PC-9 (cell line): ENCODE results near the gene ABHD16B. TPM values are rescaled to one million over a fixed set of nuclear protein-coding genes. Genes with fewer than 3 reads are reported as not detected.

Experiments
- BruUV-seq: library from RNA; stranded (reverse); fragments of 400-500 nt; replicated peaks from 2 replicates; lab custom pipeline; 2021; lab: Mats Ljungman, UMichigan
- CTCF ChIA-PET: fragments of 300-600 bp; sonication (Branson Sonifier 250); formaldehyde crosslinking; loops from one replicate; lab custom pipeline; 2022; ENCODE audit warnings: antibody characterized with exemption; lab: Charles Lee
- POLR2A ChIA-PET: fragments of 300-600 bp; sonication (Branson Sonifier 250); formaldehyde crosslinking; loops from one replicate; lab custom pipeline; 2022; ENCODE audit warnings: antibody characterized with exemption; ENCODE audit not compliant: unreplicated experiment; lab: Charles Lee
- DNase-seq, 2 experiments: peaks; one replicate each; pipeline versions ENCODE4 v3.0.0 to v3.0.0-alpha.2; 2015 to 2022; ENCODE audit warnings: mixed read lengths in 1 of 2
- H2AFZ ChIP-seq: fragments of 200-600 bp; sonication (generic); 2 replicates; pipeline ENCODE4 v1.8.1; 2017; ENCODE audit warnings: antibody characterized with exemption
- H3F3A ChIP-seq: fragments of 200-600 bp; sonication (generic); 2 replicates; pipeline ENCODE4 v1.8.1; 2017; ENCODE audit warnings: antibody characterized with exemption, mild to moderate bottlenecking, low read depth; ENCODE audit not compliant: insufficient read depth
- H3K27ac ChIP-seq: fragments of 200-600 bp; sonication (generic); 2 replicates; pipeline ENCODE4 v1.6.1; 2016; ENCODE audit warnings: mixed run types
- H3K27me3 ChIP-seq: fragments of 200-600 bp; sonication (generic); 2 replicates; pipeline ENCODE4 v1.6.1; 2016; ENCODE audit warnings: low read depth, mixed run types; ENCODE audit not compliant: insufficient read depth
- H3K36me3 ChIP-seq: fragments of 200-600 bp; sonication (generic); 2 replicates; pipeline ENCODE4 v1.6.1; 2016; ENCODE audit warnings: low read depth, mixed run types
- H3K4me1 ChIP-seq: fragments of 200-600 bp; sonication (generic); replicated peaks from 2 replicates; pipeline ENCODE4 v1.6.1; 2016; ENCODE audit warnings: mixed run types; ENCODE audit not compliant: insufficient read depth
- H3K4me2 ChIP-seq: fragments of 200-600 bp; sonication (generic); 2 replicates; pipeline ENCODE4 v1.6.1; 2017; ENCODE audit warnings: mixed run types
- H3K4me3 ChIP-seq: fragments of 200-600 bp; sonication (generic); 2 replicates; pipeline ENCODE4 v1.6.1; 2016; ENCODE audit warnings: mixed run types
- H3K79me2 ChIP-seq: fragments of 200-600 bp; sonication (generic); 2 replicates; pipeline ENCODE4 v1.6.1; 2017; ENCODE audit warnings: low read depth, mixed run types
- H3K9me2 ChIP-seq: fragments of 200-600 bp; sonication (generic); 2 replicates; pipeline ENCODE4 v1.8.1; 2017; ENCODE audit warnings: mild to moderate bottlenecking; ENCODE audit not compliant: insufficient read depth
- H3K9me3 ChIP-seq: fragments of 200-600 bp; sonication (generic); 2 replicates; pipeline ENCODE4 v1.8.1; 2016; ENCODE audit warnings: low read depth; ENCODE audit not compliant: insufficient read depth
- H4K20me1 ChIP-seq: fragments of 200-600 bp; sonication (generic); 2 replicates; pipeline ENCODE4 v1.8.1; 2017; ENCODE audit not compliant: insufficient read depth
- EZH2 ChIP-seq: fragments of 200-600 bp; sonication (generic); IDR thresholded peaks from 2 replicates; pipeline ENCODE4 v1.8.0; 2017; ENCODE audit warnings: antibody characterized with exemption, low read depth
- intact Hi-C: fragments of 100-400 bp; cut with micrococcal nuclease; formaldehyde crosslinking; loops from one replicate; pipeline ENCODE4 v1.10.0; 2022; ENCODE audit not compliant: unreplicated experiment
- total RNA-seq: library from RNA; stranded (reverse); gene quantifications from 2 replicates; pipeline ENCODE4 v1.2.3, GENCODE V29; 2021
- TF ChIP-seq, protein P1 (sequence below): fragments of 200-600 bp; sonication (generic); conservative IDR thresholded peaks from 2 replicates; pipeline ENCODE4 v1.6.1; 2017; ENCODE audit warnings: mixed run types, antibody characterized with exemption, mild to moderate bottlenecking, moderate library complexity

The ABHD16B gene
- total RNA-seq, 1 experiment from 2014 or later = not detected

GRCh38 chr20:63828951-63829350 lies 32.3 kb upstream of the ABHD16B start:
- Histone ChIP-seq H4K20me1 (0 out of 2 replicates have a peak, but pooled peaks cover 3% of the 10 kb centered on the region), H3K36me3 (no peaks in the 10 kb centered on the region), H2AFZ (no peak overlapping the region), H3K4me1 (0 out of 2 replicates have a peak, but pooled peaks cover 6% of the 10 kb centered on the region), H3K9me2 (no peaks in the 10 kb centered on the region), H3K79me2 (no peaks in the 10 kb centered on the region), H3K4me3 (no peak overlapping the region), H3K27me3 (peaks cover 12% of the 10 kb centered on the region), H3K27ac (no peak overlapping the region), H3K4me2 (no peak overlapping the region), H3K9me3 (no peaks in the 10 kb centered on the region), H3F3A (peaks cover 31% of the 10 kb centered on the region)
- peak in 1 of 2 experiments; percentile 24 for DNase-seq
- no peak for TF ChIP-seq EZH2
- TF ChIP-seq, protein P1, sequence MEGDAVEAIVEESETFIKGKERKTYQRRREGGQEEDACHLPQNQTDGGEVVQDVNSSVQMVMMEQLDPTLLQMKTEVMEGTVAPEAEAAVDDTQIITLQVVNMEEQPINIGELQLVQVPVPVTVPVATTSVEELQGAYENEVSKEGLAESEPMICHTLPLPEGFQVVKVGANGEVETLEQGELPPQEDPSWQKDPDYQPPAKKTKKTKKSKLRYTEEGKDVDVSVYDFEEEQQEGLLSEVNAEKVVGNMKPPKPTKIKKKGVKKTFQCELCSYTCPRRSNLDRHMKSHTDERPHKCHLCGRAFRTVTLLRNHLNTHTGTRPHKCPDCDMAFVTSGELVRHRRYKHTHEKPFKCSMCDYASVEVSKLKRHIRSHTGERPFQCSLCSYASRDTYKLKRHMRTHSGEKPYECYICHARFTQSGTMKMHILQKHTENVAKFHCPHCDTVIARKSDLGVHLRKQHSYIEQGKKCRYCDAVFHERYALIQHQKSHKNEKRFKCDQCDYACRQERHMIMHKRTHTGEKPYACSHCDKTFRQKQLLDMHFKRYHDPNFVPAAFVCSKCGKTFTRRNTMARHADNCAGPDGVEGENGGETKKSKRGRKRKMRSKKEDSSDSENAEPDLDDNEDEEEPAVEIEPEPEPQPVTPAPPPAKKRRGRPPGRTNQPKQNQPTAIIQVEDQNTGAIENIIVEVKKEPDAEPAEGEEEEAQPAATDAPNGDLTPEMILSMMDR = no peak
- intact Hi-C loops = no loop called here
- ChIA-PET CTCF (no interaction called here), POLR2A (no interaction called here)
- no TSS peak for BruUV-seq

DNA sequence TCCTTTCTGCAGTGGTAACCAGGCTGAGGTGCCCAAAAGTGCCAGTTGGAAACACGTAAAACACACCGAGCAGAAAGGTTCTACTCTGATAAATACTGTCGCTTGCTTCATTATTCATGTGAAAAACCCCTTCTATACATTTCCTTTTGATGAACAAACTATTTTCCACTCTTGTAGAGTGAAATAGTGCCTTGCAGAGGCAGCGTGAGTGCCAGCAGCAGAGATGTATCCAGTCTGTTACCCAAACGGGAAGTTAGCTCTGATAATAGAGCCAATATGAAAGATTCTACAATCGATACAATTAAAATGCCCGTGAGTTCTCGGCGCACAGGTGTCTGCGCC lies 31.7 kb upstream of the ABHD16B start:
- H3K9me2 ChIP-seq = no peaks in the 10 kb centered on the region
- ChIA-PET CTCF (no interaction called here), POLR2A (no interaction called here)
- no peak overlapping the region for H3K27ac ChIP-seq
- no peak overlapping the region for H2AFZ ChIP-seq
- no TSS peak for BruUV-seq
- peaks cover 31% of the 10 kb centered on the region for H3F3A ChIP-seq
- peaks cover 12% of the 10 kb centered on the region for H3K27me3 ChIP-seq
- no peak overlapping the region; the same call in 1 of the 2 replicates for H3K4me3 ChIP-seq
- no peaks in the 10 kb centered on the region for H3K36me3 ChIP-seq
- no peaks in the 10 kb centered on the region for H3K79me2 ChIP-seq
- no peaks in the 10 kb centered on the region for H3K9me3 ChIP-seq
- peak in 1 of 2 experiments; percentile 20 for DNase-seq
- H3K4me2 ChIP-seq = no peak overlapping the region
- H4K20me1 ChIP-seq = 0 out of 2 replicates have a peak, but pooled peaks cover 3% of the 10 kb centered on the region
- H3K4me1 ChIP-seq = peaks cover 10% of the 10 kb centered on the region
- TF ChIP-seq, protein P1 = no peak
- no peak for TF ChIP-seq EZH2
- intact Hi-C loops = no loop called here

DNA sequence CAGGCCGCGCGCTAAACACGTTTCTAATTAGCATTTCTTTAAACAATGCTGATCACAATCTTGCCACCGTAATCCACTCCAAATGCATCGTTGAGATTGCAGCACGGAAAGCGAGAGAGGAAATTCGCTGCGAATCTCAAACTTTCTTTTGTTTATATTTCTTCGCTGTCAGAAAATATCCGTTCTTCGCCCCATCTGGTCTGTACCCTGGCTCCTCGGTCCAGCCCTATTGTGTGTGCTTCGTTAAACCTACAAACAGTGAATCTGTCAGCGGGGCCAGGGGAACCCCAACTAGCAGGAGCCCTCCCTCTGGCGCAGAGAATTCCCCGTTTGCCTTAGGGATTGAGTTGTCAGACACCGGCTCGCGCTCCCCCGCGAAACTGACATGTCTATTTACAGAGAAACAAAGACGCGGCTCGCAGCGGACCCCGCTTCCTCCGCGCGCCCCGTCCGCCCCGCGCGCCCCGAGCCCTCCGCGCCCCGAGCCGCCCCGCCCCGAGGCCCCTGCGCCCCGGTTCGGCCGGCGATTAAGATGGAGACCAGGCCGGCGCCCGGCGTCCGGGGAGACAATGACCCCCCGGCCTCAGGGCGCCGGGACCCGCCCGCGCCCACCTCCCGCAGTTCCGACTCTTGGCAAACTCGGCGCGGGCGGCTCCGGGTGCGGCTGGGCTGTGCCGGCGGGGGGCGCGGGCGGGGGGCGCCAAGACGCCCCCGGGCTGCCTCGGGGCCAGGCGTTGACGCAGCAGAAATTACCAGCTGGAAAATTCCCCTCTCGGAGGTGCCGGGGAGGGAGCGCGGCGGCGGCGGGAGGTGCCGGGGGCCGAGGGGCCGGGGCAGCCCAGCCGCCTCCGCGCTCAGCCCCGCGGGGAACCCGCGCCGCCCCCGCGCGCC lies 31.1 kb upstream of the ABHD16B start:
- CTCF ChIA-PET = no interaction called here
- BruUV-seq = no TSS peak

More for the DNA sequence above, 31.1 kb upstream of the ABHD16B start:
- H3K9me3 ChIP-seq = no peaks in the 10 kb centered on the region
- H2AFZ ChIP-seq = no peak overlapping the region
- H3K79me2 ChIP-seq = no peaks in the 10 kb centered on the region
- peak overlapping the region; percentile 35; the same call in 1 of the 2 replicates for H3K4me3 ChIP-seq
- peaks cover 12% of the 10 kb centered on the region for H3K27me3 ChIP-seq
- POLR2A ChIA-PET = no interaction called here
- no peaks in the 10 kb centered on the region for H3K9me2 ChIP-seq
- H3K36me3 ChIP-seq = no peaks in the 10 kb centered on the region
- 0 out of 2 replicates have a peak, but pooled peaks cover 3% of the 10 kb centered on the region for H4K20me1 ChIP-seq
- H3K4me2 ChIP-seq = peak overlapping the region; percentile 63; the same call in 1 of the 2 replicates
- intact Hi-C loops = no loop called here
- peak in 1 of 2 experiments; percentile 30 for DNase-seq
- no peak overlapping the region for H3K27ac ChIP-seq
- peaks cover 31% of the 10 kb centered on the region for H3F3A ChIP-seq
- peaks cover 14% of the 10 kb centered on the region for H3K4me1 ChIP-seq
- no peak for TF ChIP-seq EZH2
- TF ChIP-seq, protein P1 = no peak
